GM23338 (cell line): ENCODE results near the gene ADGRG1. TPM values are rescaled to one million over a fixed set of nuclear protein-coding genes. Genes with fewer than 3 reads are reported as not detected.

Experiments used
- ATAC-seq: fragments of 200-7000 bp; cut with Tn5 transposase; 3 replicates; pipeline ENCODE4 v1.9.1; 2020
- DNase-seq: peaks from one replicate; pipeline ENCODE4 v3.0.0-alpha.2; 2015; ENCODE audit warnings: low spot score
- H2AFZ ChIP-seq: fragments of 200-600 bp; sonication (generic); 2 replicates; pipeline ENCODE4 v1.8.0; 2016; ENCODE audit warnings: antibody characterized with exemption, mild to moderate bottlenecking, moderate library complexity
- H3F3A ChIP-seq: fragments of 200-600 bp; sonication (generic); replicated peaks from 2 replicates; pipeline ENCODE4 v1.8.0; 2017; ENCODE audit warnings: antibody characterized with exemption, mixed run types, low read depth
- H3K27ac ChIP-seq: fragments of 200-600 bp; sonication (generic); 2 replicates; pipeline ENCODE4 v1.6.1; 2016; ENCODE audit warnings: low read depth
- H3K27me3 ChIP-seq: fragments of 200-600 bp; sonication (generic); 2 replicates; pipeline ENCODE4 v1.8.0; 2016; ENCODE audit warnings: mild to moderate bottlenecking, mixed run types, moderate library complexity; ENCODE audit not compliant: insufficient read depth
- H3K36me3 ChIP-seq: fragments of 200-600 bp; sonication (generic); 2 replicates; pipeline ENCODE4 v1.8.0; 2016; ENCODE audit warnings: mild to moderate bottlenecking; ENCODE audit not compliant: insufficient read depth
- H3K4me1 ChIP-seq: fragments of 200-600 bp; sonication (generic); 2 replicates; pipeline ENCODE4 v1.8.0; 2016; ENCODE audit warnings: mild to moderate bottlenecking, moderate library complexity; ENCODE audit not compliant: insufficient read depth
- H3K4me2 ChIP-seq: fragments of 200-600 bp; sonication (generic); 2 replicates; pipeline ENCODE4 v1.7.1; 2017; ENCODE audit warnings: mixed run types
- H3K4me3 ChIP-seq: fragments of 200-600 bp; sonication (generic); 2 replicates; pipeline ENCODE4 v1.6.1; 2016; ENCODE audit warnings: mixed run types
- H3K79me2 ChIP-seq: fragments of 200-600 bp; sonication (generic); replicated peaks from 2 replicates; pipeline ENCODE4 v1.8.0; 2017; ENCODE audit warnings: mild to moderate bottlenecking; ENCODE audit not compliant: insufficient read depth
- H3K9me2 ChIP-seq: fragments of 200-600 bp; sonication (generic); 2 replicates; pipeline ENCODE4 v1.8.0; 2017; ENCODE audit not compliant: insufficient read depth
- H4K20me1 ChIP-seq: fragments of 200-600 bp; sonication (generic); replicated peaks from 2 replicates; pipeline ENCODE4 v1.8.0; 2017; ENCODE audit warnings: mild to moderate bottlenecking; ENCODE audit not compliant: insufficient read depth
- H3K27ac Mint-ChIP-seq: 2 replicates; pipeline ENCODE4 v1.8.0; 2020; ENCODE audit warnings: inconsistent platforms, mild to moderate bottlenecking, moderate library complexity, mixed read lengths
- H3K27me3 Mint-ChIP-seq: 3 replicates; pipeline ENCODE4 v1.8.0; 2022; ENCODE audit warnings: low read depth, mild to moderate bottlenecking, moderate library complexity, mixed read lengths, inconsistent platforms; ENCODE audit not compliant: insufficient read depth, poor library complexity
- H3K36me3 Mint-ChIP-seq: 3 replicates; pipeline ENCODE4 v1.8.0; 2021; ENCODE audit warnings: low read depth, mild to moderate bottlenecking, inconsistent platforms, moderate library complexity, mixed read lengths
- H3K4me1 Mint-ChIP-seq: 3 replicates; pipeline ENCODE4 v1.8.0; 2020; ENCODE audit warnings: mild to moderate bottlenecking, inconsistent platforms, mixed read lengths
- H3K4me3 Mint-ChIP-seq: 3 replicates; pipeline ENCODE4 v1.8.0; 2021; ENCODE audit warnings: moderate library complexity, mild to moderate bottlenecking, inconsistent platforms, mixed read lengths
- H3K9me3 Mint-ChIP-seq: 3 replicates; pipeline ENCODE4 v1.8.0; 2020; ENCODE audit warnings: moderate library complexity, mild to moderate bottlenecking, inconsistent platforms, mixed read lengths
- CREB1 ChIP-seq: fragments of 250-450 bp; sonication (Bioruptor Pico); IDR thresholded peaks from 2 replicates; pipeline ENCODE4 v1.5.0; 2020; ENCODE audit warnings: low read depth, mild to moderate bottlenecking, moderate library complexity
- EZH2 ChIP-seq: fragments of 200-600 bp; sonication (generic); IDR thresholded peaks from one replicate; pipeline ENCODE4 v1.8.0; 2017; ENCODE audit warnings: antibody characterized with exemption, mild to moderate bottlenecking, low read depth; ENCODE audit not compliant: unreplicated experiment
- STAT1 ChIP-seq: IDR thresholded peaks from one replicate; pipeline ENCODE4 v1.6.1; 2016; ENCODE audit warnings: antibody characterized with exemption; ENCODE audit not compliant: unreplicated experiment
- ZNF114 ChIP-seq: fragments of 250-450 bp; sonication (Bioruptor Pico); IDR thresholded peaks from 2 replicates; pipeline ENCODE4 v1.5.0; 2020; ENCODE audit warnings: mild to moderate bottlenecking, moderate library complexity
- ZNF331 ChIP-seq: fragments of 250-450 bp; sonication (Bioruptor Pico); IDR thresholded peaks from 2 replicates; pipeline ENCODE4 v1.5.0; 2020; ENCODE audit warnings: low read depth, mild to moderate bottlenecking, moderate library complexity
- polyA plus RNA-seq: library from polyadenylated mRNA; unstranded; fragments of >200 nt; fragmentation: Nextera tagmentation; extraction: Ambion mirVana; gene quantifications from 2 replicates; pipeline ENCODE4 v1.2.1, GENCODE V29; 2016
- total RNA-seq: library from RNA; depleted of rRNA; stranded (reverse); fragments of >200 nt; shearing (Covaris generic); gene quantifications from 2 replicates; pipeline ENCODE4 v1.2.3, GENCODE V29; 2014
- TF ChIP-seq, protein P1 (sequence below): IDR thresholded peaks from 2 replicates; pipeline ENCODE4 v1.6.1; 2016; ENCODE audit warnings: antibody characterized with exemption
- TF ChIP-seq, protein P2 (sequence below): fragments of 250-450 bp; sonication (Bioruptor Pico); IDR thresholded peaks from 2 replicates; pipeline ENCODE4 v1.5.0; 2020; ENCODE audit warnings: mild to moderate bottlenecking, moderate library complexity

The ADGRG1 gene
- total and polyA plus RNA-seq, 2 experiments from 2014 or later = 0.14 to 0.47 TPM

DNA sequence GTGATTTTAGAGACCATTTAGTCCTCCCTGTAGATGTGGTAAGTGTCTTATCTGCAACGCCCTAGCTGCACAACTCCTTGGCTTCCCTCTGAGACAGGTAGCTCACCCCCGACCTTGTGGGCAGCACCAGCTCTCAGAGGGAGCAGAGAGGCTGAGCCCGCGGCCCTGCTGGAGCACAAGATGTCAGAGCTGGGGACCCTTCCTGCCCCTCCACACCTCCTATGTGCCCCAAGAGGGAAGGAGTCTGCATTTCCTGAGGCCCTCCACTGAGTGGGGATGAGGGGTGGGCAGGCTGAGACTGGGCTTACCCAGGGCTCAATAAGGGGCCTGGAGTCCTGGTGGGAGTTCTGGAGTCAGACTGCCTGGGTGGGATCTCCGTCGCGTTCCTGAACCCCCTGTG, 12.2 kb upstream of the ADGRG1 start:
- Histone ChIP-seq H3K27me3 (no peaks in the 10 kb centered on the region), H4K20me1 (no peaks in the 10 kb centered on the region), H3K4me3 (no peak overlapping the region), H3K27ac (no peak overlapping the region), H3K4me2 (no peak overlapping the region), H3K79me2 (no peaks in the 10 kb centered on the region), H3K9me2 (no peaks in the 10 kb centered on the region), H3K36me3 (no peaks in the 10 kb centered on the region), H2AFZ (no peak overlapping the region), H3K4me1 (no peaks in the 10 kb centered on the region), H3F3A (no peaks in the 10 kb centered on the region)
- Mint-ChIP-seq H3K4me3 (no peak overlapping the region), H3K9me3 (no peaks in the 10 kb centered on the region), H3K36me3 (no peaks in the 10 kb centered on the region), H3K27me3 (peaks cover 8% of the 10 kb centered on the region), H3K27ac (no peak overlapping the region), H3K4me1 (peaks cover 12% of the 10 kb centered on the region)
- no peak for ATAC-seq
- no peak for DNase-seq
- TF ChIP-seq, protein P1, sequence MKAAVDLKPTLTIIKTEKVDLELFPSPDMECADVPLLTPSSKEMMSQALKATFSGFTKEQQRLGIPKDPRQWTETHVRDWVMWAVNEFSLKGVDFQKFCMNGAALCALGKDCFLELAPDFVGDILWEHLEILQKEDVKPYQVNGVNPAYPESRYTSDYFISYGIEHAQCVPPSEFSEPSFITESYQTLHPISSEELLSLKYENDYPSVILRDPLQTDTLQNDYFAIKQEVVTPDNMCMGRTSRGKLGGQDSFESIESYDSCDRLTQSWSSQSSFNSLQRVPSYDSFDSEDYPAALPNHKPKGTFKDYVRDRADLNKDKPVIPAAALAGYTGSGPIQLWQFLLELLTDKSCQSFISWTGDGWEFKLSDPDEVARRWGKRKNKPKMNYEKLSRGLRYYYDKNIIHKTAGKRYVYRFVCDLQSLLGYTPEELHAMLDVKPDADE = no peak
- TF ChIP-seq, protein P2, sequence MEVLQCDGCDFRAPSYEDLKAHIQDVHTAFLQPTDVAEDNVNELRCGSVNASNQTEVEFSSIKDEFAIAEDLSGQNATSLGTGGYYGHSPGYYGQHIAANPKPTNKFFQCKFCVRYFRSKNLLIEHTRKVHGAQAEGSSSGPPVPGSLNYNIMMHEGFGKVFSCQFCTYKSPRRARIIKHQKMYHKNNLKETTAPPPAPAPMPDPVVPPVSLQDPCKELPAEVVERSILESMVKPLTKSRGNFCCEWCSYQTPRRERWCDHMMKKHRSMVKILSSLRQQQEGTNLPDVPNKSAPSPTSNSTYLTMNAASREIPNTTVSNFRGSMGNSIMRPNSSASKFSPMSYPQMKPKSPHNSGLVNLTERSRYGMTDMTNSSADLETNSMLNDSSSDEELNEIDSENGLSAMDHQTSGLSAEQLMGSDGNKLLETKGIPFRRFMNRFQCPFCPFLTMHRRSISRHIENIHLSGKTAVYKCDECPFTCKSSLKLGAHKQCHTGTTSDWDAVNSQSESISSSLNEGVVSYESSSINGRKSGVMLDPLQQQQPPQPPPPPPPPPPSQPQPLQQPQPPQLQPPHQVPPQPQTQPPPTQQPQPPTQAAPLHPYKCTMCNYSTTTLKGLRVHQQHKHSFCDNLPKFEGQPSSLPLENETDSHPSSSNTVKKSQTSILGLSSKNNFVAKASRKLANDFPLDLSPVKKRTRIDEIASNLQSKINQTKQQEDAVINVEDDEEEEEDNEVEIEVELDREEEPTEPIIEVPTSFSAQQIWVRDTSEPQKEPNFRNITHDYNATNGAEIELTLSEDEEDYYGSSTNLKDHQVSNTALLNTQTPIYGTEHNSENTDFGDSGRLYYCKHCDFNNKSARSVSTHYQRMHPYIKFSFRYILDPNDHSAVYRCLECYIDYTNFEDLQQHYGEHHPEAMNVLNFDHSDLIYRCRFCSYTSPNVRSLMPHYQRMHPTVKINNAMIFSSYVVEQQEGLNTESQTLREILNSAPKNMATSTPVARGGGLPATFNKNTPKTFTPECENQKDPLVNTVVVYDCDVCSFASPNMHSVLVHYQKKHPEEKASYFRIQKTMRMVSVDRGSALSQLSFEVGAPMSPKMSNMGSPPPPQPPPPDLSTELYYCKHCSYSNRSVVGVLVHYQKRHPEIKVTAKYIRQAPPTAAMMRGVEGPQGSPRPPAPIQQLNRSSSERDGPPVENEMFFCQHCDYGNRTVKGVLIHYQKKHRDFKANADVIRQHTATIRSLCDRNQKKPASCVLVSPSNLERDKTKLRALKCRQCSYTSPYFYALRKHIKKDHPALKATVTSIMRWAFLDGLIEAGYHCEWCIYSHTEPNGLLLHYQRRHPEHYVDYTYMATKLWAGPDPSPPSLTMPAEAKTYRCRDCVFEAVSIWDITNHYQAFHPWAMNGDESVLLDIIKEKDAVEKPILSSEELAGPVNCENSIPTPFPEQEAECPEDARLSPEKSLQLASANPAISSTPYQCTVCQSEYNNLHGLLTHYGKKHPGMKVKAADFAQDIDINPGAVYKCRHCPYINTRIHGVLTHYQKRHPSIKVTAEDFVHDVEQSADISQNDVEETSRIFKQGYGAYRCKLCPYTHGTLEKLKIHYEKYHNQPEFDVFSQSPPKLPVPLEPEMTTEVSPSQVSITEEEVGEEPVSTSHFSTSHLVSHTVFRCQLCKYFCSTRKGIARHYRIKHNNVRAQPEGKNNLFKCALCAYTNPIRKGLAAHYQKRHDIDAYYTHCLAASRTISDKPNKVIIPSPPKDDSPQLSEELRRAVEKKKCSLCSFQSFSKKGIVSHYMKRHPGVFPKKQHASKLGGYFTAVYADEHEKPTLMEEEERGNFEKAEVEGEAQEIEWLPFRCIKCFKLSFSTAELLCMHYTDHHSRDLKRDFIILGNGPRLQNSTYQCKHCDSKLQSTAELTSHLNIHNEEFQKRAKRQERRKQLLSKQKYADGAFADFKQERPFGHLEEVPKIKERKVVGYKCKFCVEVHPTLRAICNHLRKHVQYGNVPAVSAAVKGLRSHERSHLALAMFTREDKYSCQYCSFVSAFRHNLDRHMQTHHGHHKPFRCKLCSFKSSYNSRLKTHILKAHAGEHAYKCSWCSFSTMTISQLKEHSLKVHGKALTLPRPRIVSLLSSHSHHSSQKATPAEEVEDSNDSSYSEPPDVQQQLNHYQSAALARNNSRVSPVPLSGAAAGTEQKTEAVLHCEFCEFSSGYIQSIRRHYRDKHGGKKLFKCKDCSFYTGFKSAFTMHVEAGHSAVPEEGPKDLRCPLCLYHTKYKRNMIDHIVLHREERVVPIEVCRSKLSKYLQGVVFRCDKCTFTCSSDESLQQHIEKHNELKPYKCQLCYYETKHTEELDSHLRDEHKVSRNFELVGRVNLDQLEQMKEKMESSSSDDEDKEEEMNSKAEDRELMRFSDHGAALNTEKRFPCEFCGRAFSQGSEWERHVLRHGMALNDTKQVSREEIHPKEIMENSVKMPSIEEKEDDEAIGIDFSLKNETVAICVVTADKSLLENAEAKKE (CRISPR knock-in tag) = no peak
- TF ChIP-seq STAT1 = no peak
- no peak for TF ChIP-seq EZH2
- TF ChIP-seq ZNF114 = no peak
- no peak for TF ChIP-seq ZNF331
- no peak for TF ChIP-seq CREB1 (CRISPR knock-in tag)
